HG03575 (cell line): ENCODE data around the gene M1AP.

Source experiments
- ATAC-seq: cut with Tn5 transposase; IDR thresholded peaks from one replicate; pipeline ENCODE4 v1.9.1; 2021; ENCODE audit not compliant: unreplicated experiment, insufficient number of reproducible peaks, low FRiP score; ENCODE audit errors: extremely low read depth

The M1AP gene

DNA sequence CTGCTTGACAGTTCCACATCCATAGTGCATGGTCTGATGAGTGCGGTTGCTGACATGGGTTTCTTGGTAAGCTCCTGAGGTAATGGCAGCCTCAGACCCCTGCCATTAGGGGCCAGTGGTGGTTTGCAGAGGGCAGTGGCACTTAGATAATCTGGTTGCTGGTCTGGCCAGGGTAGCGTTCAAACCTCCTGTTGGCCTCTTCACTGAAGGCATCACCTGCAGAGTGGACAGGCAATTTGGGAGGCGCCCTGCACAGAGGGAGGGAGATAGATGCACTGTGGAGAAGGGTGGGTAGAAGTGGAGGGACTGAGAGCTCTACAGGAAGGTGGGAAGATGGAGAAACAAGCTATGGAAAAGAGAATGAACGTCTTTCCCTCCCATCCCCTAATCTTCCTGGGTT is 114.7 kb downstream of the M1AP start:
- no peak for ATAC-seq

DNA sequence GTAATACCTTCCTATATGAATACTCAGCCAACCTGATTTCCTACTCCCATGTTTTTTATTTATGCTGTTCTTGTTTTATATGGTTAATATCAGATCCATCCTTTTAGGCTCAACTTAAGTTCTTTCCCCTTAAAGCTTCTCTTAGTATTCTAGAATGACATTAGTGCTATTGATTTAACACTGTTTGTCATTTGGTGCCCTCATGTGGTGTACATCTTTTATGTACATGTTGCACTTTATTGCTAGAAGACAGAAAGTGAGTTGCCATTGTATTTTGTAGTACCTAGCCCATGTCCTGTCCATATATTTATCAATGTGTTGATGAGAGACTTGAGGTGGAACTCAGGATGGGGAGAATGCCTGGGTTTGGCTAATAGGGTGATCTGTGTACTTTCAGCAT is 115.9 kb downstream of the M1AP start:
- ATAC-seq = no peak

DNA sequence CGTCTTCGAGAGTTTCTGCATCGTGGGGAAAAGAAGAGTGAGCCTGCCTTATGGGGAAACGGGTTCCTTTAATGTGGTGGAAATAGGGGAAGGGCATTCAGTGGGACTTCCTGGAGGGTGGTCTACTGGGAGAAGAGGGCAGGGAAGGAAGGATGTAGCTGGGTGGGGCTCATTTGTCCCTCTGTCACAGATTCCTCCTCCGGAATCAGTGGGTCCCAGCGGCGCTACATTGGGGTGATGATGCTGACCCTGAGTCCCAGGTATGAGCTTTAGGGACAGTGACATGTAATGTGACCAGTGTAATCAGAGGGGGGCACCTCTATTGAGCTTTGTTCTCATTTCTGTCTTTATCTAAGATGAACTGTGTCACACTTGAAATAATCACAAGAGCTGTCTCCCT is 116.5 kb downstream of the M1AP start:
- no peak for ATAC-seq

DNA sequence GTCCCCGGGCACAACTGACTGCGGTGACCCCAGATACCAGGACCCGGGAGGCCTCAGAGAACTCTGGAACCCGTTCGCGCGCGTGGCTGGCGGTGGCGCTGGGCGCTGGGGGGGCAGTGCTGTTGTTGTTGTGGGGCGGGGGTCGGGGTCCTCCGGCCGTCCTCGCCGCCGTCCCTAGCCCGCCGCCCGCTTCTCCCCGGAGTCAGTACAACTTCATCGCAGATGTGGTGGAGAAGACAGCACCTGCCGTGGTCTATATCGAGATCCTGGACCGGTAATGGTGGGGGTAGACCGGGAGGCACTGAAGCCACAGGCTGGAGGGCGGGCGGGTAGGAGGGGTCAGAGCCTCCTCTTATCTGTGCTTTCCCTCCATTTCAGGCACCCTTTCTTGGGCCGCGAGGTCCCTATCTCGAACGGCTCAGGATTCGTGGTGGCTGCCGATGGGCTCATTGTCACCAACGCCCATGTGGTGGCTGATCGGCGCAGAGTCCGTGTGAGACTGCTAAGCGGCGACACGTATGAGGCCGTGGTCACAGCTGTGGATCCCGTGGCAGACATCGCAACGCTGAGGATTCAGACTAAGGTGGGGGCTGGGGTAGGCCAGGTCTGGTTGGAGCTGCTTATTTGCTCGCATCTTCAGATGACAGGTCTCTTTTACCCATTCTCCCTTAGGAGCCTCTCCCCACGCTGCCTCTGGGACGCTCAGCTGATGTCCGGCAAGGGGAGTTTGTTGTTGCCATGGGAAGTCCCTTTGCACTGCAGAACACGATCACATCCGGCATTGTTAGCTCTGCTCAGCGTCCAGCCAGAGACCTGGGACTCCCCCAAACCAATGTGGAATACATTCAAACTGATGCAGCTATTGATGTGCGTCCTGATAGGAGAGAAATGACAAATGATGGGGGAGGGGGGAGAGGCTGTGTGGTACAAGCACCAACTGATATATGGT is 117.6 kb downstream of the M1AP start:
- peak; percentile 35 for ATAC-seq

DNA sequence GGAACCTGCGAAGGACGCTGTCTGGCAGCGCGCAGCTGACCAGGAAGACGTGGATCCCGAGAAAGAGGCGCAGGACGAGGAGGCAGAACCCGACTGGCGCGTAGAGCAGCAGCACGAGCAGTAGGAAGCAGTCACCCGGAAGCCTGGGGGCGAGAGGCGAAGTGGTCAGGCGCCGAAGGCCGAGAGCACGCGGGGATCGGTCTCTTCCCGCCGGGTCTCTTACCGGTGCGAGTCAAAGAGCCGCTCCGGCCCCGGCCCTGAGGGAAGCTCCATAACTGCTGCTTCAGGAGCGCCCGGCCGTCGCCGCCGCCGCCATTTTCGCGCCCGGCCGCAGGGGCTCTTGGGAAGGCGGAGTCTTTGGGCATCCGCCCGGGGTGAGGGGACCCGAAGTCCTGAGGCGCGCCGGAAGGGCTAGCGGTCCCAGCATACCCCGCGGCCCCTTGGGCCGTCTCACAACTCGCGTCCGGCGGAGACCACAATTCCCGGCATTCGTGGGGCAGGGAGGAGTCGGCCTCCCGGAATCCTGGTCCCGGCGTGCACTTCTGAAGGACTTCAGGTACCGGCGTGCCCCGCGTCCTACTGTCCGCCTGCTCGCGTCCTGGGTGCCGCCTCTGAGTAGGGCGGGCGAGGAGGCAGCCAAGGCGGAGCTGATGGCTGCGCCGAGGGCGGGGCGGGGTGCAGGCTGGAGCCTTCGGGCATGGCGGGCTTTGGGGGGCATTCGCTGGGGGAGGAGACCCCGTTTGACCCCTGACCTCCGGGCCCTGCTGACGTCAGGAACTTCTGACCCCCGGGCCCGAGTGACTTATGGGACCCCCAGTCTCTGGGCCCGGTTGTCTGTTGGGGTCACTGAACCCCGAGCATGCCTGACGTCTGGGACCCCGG is 118.5 kb downstream of the M1AP start, which contains the start of the genes AUP1 and HTRA2:
Gene AUP1, minus strand, starts transcription at position 350 of the 882 bp plus-strand sequence. Its CDS starts 77 bp downstream, at position 273.
Gene HTRA2, plus strand, starts transcription at position 577 of the 882 bp plus-strand sequence. Its CDS starts 74 bp downstream, at position 651.
- ATAC-seq = no peak

DNA sequence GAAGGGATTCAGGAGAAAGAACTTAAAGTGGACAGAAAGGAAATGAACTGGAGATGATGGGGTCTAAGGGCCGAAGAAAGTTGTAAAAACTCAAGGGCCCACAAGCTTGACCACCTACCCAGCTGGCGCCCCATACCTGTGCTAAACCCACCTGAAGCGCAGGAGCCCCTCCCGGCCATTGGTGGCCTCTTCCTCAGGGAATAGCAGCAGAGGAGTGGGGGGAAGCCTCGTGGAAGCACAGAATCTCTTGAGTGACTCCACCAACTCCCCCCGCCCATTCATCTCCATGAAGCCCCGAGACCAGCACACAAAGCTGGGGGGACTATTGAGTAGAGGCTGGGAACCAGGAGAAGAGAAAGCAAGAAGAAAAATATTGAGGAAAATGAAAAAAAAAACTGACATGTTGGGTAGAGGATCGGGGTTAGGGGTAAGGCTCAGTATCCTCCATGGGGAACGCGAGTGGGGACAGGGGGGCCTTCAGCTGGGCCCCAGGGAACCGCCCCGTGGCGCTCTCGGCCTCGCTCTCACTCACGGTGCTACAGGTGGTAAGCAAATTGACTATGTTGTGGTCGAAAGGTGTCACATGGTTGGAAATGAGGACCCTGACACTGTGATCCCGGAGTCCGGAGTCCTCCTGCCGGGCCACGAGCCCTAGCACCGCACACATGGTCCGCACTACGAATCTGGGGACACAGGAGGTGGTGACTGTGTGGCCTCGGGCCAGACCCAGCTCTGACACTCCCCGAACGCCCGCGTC is 119.4 kb downstream of the M1AP start:
- ATAC-seq = no peak

DNA sequence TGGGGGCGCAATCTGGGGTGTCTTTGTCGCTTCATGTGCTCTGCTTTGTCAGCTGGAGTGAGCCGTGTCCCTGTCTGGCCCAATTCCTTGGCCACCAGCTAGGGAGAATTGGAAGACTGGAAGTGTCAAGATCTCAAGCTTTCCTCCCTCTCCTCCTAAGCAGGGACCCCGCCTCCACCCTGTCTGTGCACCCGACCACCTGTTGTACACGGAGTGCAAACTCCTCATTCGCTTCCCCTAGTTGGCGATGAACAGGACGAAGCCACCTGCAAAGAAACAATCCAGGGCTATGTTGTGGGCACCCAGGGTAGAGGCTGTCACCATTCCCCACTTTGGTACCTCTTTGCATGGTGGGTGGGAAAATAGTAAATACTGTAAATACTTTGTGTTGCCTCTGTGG is 120.4 kb downstream of the M1AP start:
- ATAC-seq = no peak

DNA sequence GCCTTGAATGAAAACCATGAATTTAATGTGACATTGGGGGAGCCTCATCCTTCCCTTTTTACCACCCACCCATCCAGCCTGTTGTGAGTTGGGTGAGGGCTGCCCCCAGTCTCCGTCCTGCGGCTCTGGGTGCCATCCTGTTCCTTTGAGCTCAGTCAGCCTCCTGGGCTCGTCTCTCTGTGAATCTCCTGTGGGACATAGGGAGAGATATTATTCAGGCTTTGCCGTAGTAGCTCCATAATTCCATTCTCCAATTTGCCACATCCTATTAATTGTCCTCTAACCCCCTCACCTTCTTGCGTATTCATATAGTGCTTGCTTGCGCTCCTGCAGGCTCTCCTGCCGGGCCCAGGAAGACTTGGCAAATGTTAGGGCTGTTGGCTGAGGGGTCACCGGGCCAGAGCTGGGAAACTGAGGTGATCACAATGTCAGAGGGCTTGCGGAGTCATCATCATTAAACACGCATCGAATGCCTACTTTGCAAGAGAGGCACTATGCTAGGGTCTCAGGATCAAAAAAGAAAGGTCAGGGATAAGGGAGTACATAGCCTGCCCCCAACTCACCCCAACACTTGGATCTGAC is 121.4 kb downstream of the M1AP start:
- no peak for ATAC-seq

DNA sequence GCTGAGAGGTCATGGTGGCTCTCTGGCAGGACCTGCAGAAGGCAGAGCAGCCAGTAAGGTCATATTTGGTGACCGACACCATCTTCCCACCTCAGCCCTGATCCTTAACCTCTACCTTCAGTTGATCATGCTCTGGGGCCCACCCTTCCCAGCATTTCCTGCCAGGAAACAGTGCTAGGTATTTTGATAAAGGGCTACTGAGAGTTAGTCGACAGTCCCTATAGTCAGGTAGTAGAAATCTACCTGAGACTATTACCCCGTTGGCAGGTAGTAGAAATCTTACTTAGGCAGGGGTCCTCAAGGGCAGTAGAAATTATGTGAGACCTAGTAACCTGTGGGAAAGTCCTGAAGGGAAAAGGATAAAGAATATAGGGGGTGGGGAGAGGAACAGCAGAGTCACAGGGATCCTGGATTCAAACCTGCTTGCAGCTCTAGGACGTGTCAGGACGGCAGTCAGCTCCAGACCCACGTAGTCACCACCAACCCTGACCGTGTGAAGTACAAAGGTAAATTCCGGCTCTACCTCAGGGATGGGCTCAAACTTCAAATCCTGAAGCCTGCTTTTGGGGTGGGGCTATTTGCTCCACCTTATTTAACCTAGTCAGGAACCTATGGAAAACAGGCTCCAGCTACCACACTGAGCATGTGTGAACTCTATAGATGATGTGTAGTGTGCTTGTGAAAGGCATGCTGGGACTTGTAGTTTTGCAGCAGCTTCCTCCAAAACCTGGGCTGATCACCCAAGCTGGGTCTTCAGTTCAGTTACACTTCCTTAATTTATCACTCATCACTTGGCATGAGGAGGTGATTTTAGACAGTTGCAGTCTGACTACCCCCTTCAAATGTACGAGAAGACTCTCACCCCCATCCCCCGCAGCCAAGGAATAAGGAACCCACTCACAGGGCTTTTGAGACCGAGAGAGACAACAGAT is 122.1 kb downstream of the M1AP start, which contains the start of gene DQX1:
Gene DQX1, minus strand, starts transcription at position 515 of the 932 bp plus-strand sequence. Its CDS starts 502 bp downstream, at position 13.
- ATAC-seq = no peak

DNA sequence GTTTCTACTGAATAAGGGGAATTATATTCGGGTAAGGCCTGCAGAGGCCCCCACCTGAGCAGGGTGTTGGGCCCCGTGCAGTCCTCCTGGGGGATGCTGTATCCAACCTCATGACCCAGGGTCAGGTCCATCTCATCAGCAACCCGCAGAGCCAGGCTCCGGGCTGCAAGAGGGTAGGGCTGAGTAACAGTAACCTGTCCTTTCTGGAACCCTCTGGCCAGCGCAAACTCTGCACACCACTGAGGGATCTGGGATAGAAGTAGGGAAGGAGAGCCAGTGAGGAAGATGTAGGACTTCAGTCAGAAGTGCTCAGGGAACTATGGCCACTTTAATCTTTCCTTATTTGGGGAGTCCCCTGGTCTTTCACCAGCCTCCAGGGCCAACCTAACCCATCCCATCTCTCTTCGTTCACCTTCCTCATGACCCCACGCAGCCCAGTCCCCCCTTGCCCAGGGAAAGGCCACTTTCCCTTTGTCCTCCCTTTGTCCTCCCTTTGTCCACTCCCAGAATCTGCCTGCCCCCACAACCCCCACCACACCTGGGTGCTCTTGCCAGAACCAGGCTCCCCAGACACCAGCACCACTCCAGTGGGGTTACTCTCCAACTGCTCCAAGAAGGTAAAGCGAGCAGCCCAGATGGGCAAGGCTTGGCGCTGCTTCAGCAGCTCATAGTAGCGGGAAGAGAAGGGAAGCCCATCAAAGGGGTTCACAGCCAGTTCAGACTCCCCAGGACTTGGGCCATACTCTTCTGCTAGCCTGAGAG is 123.0 kb downstream of the M1AP start:
- ATAC-seq = no peak

DNA sequence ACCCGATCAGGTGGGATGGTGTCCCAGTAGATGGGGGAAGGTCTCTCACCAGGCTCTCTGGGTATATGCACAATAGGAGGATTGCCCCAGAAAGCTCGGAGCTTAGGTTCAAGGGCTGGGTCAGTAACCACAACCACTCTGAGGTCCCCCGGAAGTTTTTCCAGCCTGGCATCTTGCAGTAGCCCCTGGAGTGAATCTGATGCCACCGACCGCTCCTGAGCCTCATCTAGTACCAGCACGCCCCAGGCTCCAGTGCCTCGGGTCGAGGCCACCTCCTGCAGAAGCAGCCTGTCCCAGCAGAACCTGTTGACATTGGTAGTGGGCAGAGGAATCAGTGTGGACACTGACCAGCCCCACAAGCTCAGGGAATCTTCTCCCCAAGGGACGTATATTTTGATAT is 124.1 kb downstream of the M1AP start:
- ATAC-seq = no peak

DNA sequence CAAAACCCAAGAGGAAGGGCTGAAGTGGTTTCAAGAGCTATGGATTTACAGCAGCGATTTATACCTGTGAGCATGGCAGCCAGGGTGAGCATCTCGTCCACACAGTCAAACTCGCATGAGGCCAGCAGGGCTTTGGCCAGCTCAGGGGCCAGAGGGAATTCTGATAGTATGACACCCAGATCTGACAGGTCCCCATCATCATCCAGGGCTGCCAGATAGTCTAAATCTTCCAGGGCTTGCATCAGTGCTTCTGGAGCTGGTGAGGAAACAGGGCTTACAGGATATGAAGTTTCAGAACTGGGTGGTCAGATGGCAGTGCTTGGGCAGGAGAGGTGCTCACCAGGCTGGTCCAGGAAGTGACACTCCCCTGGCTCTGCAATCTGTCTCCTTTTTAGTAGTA is 125.6 kb downstream of the M1AP start:
- no peak for ATAC-seq

DNA sequence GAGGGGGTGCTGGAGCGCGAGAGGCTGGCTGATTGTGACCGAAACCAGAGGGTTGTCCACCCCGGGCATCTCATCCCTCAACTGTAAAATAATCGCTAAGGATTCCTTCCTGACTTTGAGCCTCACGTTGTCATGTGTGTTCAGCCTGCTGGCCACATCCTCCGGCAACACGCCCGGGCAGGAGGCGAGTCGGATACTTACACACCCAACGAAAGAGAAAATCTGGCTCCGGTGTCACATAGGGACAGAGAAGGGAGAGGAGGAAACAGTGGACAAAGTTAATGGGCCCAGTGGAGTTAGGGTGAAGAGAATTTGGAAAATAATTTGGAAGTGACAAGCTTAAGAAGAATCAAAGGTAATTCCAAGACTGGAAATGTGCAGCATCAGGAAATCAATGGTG is 131.5 kb downstream of the M1AP start:
- no peak for ATAC-seq

DNA sequence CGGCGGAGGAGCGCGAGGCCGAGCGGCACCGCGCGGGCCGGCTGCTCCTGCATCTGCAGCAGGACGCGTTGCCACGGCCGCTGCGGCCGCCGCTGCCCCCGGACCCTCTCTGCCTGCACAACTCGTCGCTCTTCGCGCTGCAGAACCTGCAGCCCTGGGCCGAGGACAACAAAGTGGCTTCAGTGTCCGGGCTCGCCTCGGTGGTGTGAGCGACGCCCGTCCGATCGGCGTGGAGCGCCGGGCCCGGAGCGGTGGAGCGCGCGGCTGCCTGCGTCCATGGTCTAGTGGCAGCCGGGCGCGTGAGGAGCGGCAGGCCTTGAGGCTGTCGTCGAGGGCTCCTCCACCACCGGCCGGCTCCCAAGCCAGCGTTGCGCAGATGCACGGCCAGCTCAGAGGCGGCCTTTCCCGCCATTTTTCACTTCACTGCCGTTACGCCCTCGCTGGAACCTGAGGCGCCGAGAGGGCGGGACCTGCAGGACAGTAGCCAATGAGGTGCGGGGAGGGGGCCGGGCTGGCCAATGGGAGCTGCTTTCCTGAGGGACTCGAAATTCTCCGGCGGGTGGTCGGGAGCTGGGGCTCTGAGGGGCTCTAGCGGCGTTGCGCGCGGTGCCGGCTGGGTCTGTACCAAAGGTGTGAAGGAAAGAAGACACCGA is 132.0 kb downstream of the M1AP start:
- ATAC-seq = no peak

DNA sequence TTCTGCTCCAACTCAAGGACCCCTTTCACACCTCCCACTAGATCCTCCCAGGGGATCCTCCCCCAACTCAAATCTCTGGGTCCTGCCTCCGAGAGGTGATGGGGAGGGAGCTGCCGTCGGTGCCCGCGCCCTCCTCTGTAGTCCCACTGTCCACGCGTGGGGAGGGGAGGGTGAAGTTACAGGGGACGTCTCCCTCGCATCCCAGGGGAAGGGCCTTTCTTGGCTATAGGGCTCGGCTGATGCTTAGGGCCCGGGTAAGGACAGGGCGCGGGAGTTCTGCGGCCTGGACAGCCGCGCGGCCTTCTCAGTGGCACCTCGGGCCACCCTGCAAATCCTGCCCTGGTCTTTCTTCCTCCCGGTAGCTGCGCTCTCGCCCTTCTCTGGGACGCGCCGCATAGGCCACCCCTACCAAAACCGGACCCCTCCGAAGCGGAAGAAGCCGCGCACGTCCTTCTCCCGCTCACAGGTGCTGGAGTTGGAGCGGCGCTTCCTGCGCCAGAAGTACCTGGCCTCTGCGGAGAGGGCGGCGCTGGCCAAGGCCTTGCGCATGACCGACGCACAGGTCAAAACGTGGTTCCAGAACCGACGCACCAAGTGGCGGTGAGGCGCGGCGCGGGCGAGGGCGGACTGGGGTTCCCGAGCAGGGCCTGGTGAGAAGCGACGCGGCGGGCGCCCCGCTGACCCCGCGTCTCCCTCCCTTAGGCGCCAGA is 132.7 kb downstream of the M1AP start:
- no peak for ATAC-seq
